HCT116 (cell line): ENCODE data around the gene RBP4. TPM values are rescaled to one million over a fixed set of nuclear protein-coding genes. Genes with fewer than 3 reads are reported as not detected.

ENCODE experiments used
- ATAC-seq: fragments of 200-7000 bp; cut with Tn5 transposase; 2 replicates; pipeline ENCODE4 v1.9.1; 2020; ENCODE audit warnings: mild to moderate bottlenecking, moderate library complexity
- BruUV-seq: library from RNA; stranded (reverse); fragments of 400-500 nt; replicated peaks from 2 replicates; lab custom pipeline; 2021; lab: Mats Ljungman, UMichigan
- CTCF ChIA-PET: fragments of 300-600 bp; sonication (Branson Sonifier 250); formaldehyde crosslinking; loops from one replicate; lab custom pipeline; 2021; ENCODE audit warnings: antibody characterized with exemption; lab: Charles Lee
- POLR2A ChIA-PET: fragments of 300-600, 350-600 bp; sonication (Branson Sonifier 250); formaldehyde crosslinking; loops from one replicate; lab custom pipeline; 2021; ENCODE audit warnings: antibody characterized with exemption; lab: Charles Lee
- RAD21 ChIA-PET, 2 experiments: fragments of 300-600 bp; sonication (Branson Sonifier 250); formaldehyde crosslinking; loops; one replicate each; lab custom pipeline; 2023; ENCODE audit warnings: low total read pairs in 2 of 2; ENCODE audit not compliant: uncharacterized antibody in 2 of 2, unreplicated experiment in 2 of 2, low non-redundant PET in 1 of 2; lab: Charles Lee
- DNase-seq: peaks from one replicate; pipeline ENCODE4 v3.0.0-alpha.2; 2010; ENCODE audit warnings: low read depth, low spot score
- H2AFZ ChIP-seq: fragments of 200-600 bp; shearing (Covaris generic), sonication (generic); 2 replicates; pipeline ENCODE4 v1.6.1; 2017; ENCODE audit warnings: low read depth, mixed run types, mixed read lengths, antibody characterized with exemption, low read length; ENCODE audit not compliant: poor library complexity, severe bottlenecking
- H3K27ac ChIP-seq: 2 replicates; pipeline ENCODE4 v1.5.1; 2012; ENCODE audit warnings: low read depth, low read length
- H3K27me3 ChIP-seq: fragments of 200-600 bp; sonication (generic); 2 replicates; pipeline ENCODE4 v1.6.1; 2016; ENCODE audit warnings: mixed run types, low read length, mixed read lengths; ENCODE audit not compliant: insufficient read depth
- H3K36me3 ChIP-seq, 2 experiments: fragments of 200-500 bp in 1 of 2; fragments of 200-600 bp in 1 of 2; sonication (Bioruptor generic) in 1 of 2; sonication (generic) in 1 of 2; 2 replicates each; pipeline versions ENCODE4 v1.5.1 to v1.6.1; 2014 to 2016; ENCODE audit warnings: low read length in 2 of 2, inconsistent platforms in 1 of 2, mixed read lengths in 1 of 2, mixed run types in 1 of 2; ENCODE audit not compliant: insufficient read depth in 2 of 2, control insufficient read depth in 1 of 2
- H3K4me1 ChIP-seq, 2 experiments: fragments of 200-600 bp in 1 of 2; sonication (generic) in 1 of 2; 2 replicates each; pipeline versions ENCODE4 v1.5.1 to v1.6.1; 2012 to 2017; ENCODE audit warnings: low read length in 2 of 2, inconsistent platforms in 1 of 2, mild to moderate bottlenecking in 1 of 2, mixed read lengths in 1 of 2, mixed run types in 1 of 2, moderate library complexity in 1 of 2; ENCODE audit not compliant: insufficient read depth in 2 of 2, control insufficient read depth in 1 of 2
- H3K4me2 ChIP-seq: fragments of 200-600 bp; sonication (generic); 2 replicates; pipeline ENCODE4 v1.6.1; 2017; ENCODE audit warnings: mixed run types, low read length, mixed read lengths
- H3K4me3 ChIP-seq, 2 experiments: fragments of 200-600 bp in 1 of 2; sonication (generic) in 1 of 2; replicated peaks in 1 of 2; 2 replicates each; pipeline ENCODE4 v1.5.1; 2011 to 2016; ENCODE audit warnings: low read length in 2 of 2, control low read depth in 1 of 2, low read depth in 1 of 2, mild to moderate bottlenecking in 1 of 2, mixed read lengths in 1 of 2, mixed run types in 1 of 2
- H3K79me2 ChIP-seq: fragments of 200-600 bp; sonication (generic); 2 replicates; pipeline ENCODE4 v1.6.1; 2017; ENCODE audit warnings: mild to moderate bottlenecking, mixed run types, low read length, moderate library complexity, mixed read lengths; ENCODE audit not compliant: insufficient read depth
- H3K9ac ChIP-seq: fragments of 200-600 bp; sonication (generic); 2 replicates; pipeline ENCODE4 v1.6.1; 2016; ENCODE audit warnings: low read length, mixed read lengths
- H3K9me2 ChIP-seq: fragments of 200-600 bp; sonication (generic), shearing (Covaris generic); 2 replicates; pipeline ENCODE4 v1.6.1; 2017; ENCODE audit warnings: mixed run types, mild to moderate bottlenecking, moderate library complexity; ENCODE audit not compliant: insufficient read depth
- H3K9me3 ChIP-seq, 2 experiments: fragments of 200-500 bp in 1 of 2; fragments of 200-600 bp in 1 of 2; sonication (Bioruptor generic) in 1 of 2; sonication (generic) in 1 of 2; 2 replicates each; pipeline ENCODE4 v1.6.1; 2014 to 2017; ENCODE audit warnings: low read length in 2 of 2, mixed read lengths in 2 of 2, inconsistent platforms in 1 of 2, low read depth in 1 of 2, mild to moderate bottlenecking in 1 of 2, mixed run types in 1 of 2, moderate library complexity in 1 of 2; ENCODE audit not compliant: control insufficient read depth in 1 of 2, insufficient read depth in 1 of 2
- H4K20me1 ChIP-seq: fragments of 200-600 bp; sonication (generic), shearing (Covaris generic); 2 replicates; pipeline ENCODE4 v1.6.1; 2017; ENCODE audit warnings: mixed run types, mild to moderate bottlenecking, moderate library complexity; ENCODE audit not compliant: insufficient read depth
- CBX3 ChIP-seq: IDR thresholded peaks from 2 replicates; pipeline ENCODE4 v1.6.1; 2012; ENCODE audit warnings: low read depth
- ELF1 ChIP-seq: IDR thresholded peaks from 2 replicates; pipeline ENCODE4 v1.6.1; 2012; ENCODE audit warnings: low read depth, borderline replicate concordance
- EZH2 ChIP-seq: fragments of 200-600 bp; sonication (generic); IDR thresholded peaks from 2 replicates; pipeline ENCODE4 v1.6.1; 2017; ENCODE audit warnings: antibody characterized with exemption, mixed run types
- EZH2phosphoT487 ChIP-seq: fragments of 200-600 bp; IDR thresholded peaks from 2 replicates; pipeline ENCODE4 v1.6.1; 2018; ENCODE audit warnings: antibody characterized with exemption, borderline replicate concordance
- FOSL1 ChIP-seq: IDR thresholded peaks from 2 replicates; pipeline ENCODE4 v1.6.1; 2012; ENCODE audit warnings: low read depth
- JUND ChIP-seq: IDR thresholded peaks from 2 replicates; pipeline ENCODE4 v1.6.1; 2012
- MAX ChIP-seq: IDR thresholded peaks from 2 replicates; pipeline ENCODE4 v1.6.1; 2012
- POLR2A ChIP-seq: IDR thresholded peaks from 2 replicates; pipeline ENCODE4 v1.7.0; 2011; ENCODE audit warnings: borderline replicate concordance; ENCODE audit not compliant: insufficient read depth, insufficient read length; ENCODE audit errors: extremely low read depth
- POLR2AphosphoS5 ChIP-seq: IDR thresholded peaks from 2 replicates; pipeline ENCODE4 v1.6.1; 2011; ENCODE audit warnings: mild to moderate bottlenecking, low read depth, low read length, moderate library complexity
- SP1 ChIP-seq: IDR thresholded peaks from 2 replicates; pipeline ENCODE4 v1.6.1; 2012; ENCODE audit warnings: low read depth
- SRF ChIP-seq: IDR thresholded peaks from 2 replicates; pipeline ENCODE4 v1.6.1; 2012; ENCODE audit warnings: low read depth
- ZBTB33 ChIP-seq: IDR thresholded peaks from 2 replicates; pipeline ENCODE4 v1.6.1; 2011; ENCODE audit warnings: mild to moderate bottlenecking, low read length, moderate library complexity; ENCODE audit not compliant: insufficient replicate concordance; ENCODE audit errors: extremely low read depth
- ZFX ChIP-seq: fragments of 450-650 bp; IDR thresholded peaks from 2 replicates; pipeline ENCODE4 v1.6.1; 2017
- intact Hi-C: fragments of 100-400 bp; cut with micrococcal nuclease; formaldehyde crosslinking; loops from 2 replicates; pipeline ENCODE4 v1.10.0; 2022
- total RNA-seq: library from RNA; stranded (reverse); gene quantifications from one replicate; pipeline ENCODE4 v1.2.1, GENCODE V29; 2021; ENCODE audit not compliant: unreplicated experiment

Gene RBP4
- total RNA-seq, 1 experiment from 2014 or later, result 2.4 TPM

DNA sequence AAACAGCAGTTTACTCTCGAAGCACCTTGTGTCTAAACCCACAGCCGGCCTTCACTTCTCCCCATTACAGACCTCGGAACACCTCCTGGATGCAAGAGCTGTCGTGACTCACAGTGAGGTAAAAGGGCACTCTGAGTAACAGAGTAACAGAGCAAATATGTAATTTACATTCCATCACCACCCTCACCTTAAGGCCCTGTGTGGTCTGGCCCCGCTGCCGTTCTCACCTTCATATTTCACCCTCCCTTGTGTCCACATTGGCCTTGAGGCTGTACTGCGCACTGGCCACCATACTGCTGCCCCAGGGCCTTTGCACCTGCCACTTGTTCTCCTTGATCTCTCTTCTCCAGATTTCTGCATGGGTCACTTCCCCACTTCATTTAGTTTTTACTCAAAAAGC, 21.9 kb downstream of the RBP4 start:
- Histone ChIP-seq H3K27me3 (no peaks in the 10 kb centered on the region), H3K4me2 (peak overlapping the region; percentile 38)
- TF ChIP-seq FOSL1, result peak; percentile 38
- no peak for TF ChIP-seq ELF1
- TF ChIP-seq CBX3, result 0 out of 2 replicates have a peak, but pooled peaks have one; percentile 61
- TF ChIP-seq POLR2AphosphoS5, result no peak
- no peak for TF ChIP-seq ZFX
- peak; percentile 44; the same call in 1 of the 2 replicates for TF ChIP-seq MAX
- no peak for TF ChIP-seq POLR2A
- TF ChIP-seq SRF, result no peak
- TF ChIP-seq, all 23 proteins: peak for 3
- BruUV-seq, result no TSS peak
- H3K36me3 ChIP-seq, result no peaks in the 10 kb centered on the region
- peak overlapping the region; percentile 50 for H2AFZ ChIP-seq
- no peaks in the 10 kb centered on the region for H4K20me1 ChIP-seq
- peak; percentile 89 for ATAC-seq
- peak; percentile 34 for DNase-seq
- peaks cover 6 to 22% of the 10 kb centered on the region in 2 experiments; a peak in 2 of 4 replicates for H3K4me1 ChIP-seq
- H3K9me3 ChIP-seq, result peaks cover 0 to 4% of the 10 kb centered on the region in 2 experiments; a peak in 1 of 4 replicates
- no peak overlapping the region for H3K9ac ChIP-seq
- CTCF ChIA-PET, result no interaction called here
- RAD21 ChIA-PET, result no interaction called here
- intact Hi-C loops, result no loop called here
- H3K9me2 ChIP-seq, result no peaks in the 10 kb centered on the region
- 0 out of 4 replicates have a peak overlapping the region, but pooled peaks of 1 of the 2 experiments have one; percentile 5 for H3K4me3 ChIP-seq
- POLR2A ChIA-PET, result no interaction called here
- H3K79me2 ChIP-seq, result no peaks in the 10 kb centered on the region
- no peak overlapping the region for H3K27ac ChIP-seq

DNA sequence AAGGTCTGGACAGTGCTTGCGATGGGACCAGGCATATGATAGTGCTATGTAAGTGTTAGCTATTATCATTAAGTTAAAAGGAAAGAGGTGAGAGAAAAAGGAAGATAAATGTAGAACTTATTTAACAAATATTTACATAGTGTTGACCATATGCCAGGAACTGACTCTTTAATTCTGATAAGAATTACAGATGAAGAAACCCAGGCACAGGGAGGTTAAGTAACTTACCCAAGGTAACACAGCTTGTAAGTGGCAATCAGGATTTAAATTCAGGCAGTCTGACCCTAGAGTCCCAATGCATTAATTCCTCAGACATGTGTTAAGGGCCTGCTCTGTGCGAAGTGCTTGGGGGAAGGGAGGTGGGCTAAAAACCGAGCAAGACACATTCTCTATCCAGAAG, 23.5 kb downstream of the RBP4 start:
- no peak overlapping the region for H3K27ac ChIP-seq
- H3K79me2 ChIP-seq, result no peaks in the 10 kb centered on the region
- H3K9ac ChIP-seq, result no peak overlapping the region
- intact Hi-C loops, result no loop called here
- no peaks in the 10 kb centered on the region for H3K9me2 ChIP-seq
- TF ChIP-seq POLR2A, result no peak
- TF ChIP-seq EZH2, result no peak
- TF ChIP-seq FOSL1, result no peak
- no peak for TF ChIP-seq CBX3
- TF ChIP-seq JUND, result no peak
- no peak for TF ChIP-seq ZBTB33
- no peak for TF ChIP-seq ELF1
- TF ChIP-seq ZFX, result no peak
- TF ChIP-seq EZH2phosphoT487, result no peak
- no peak for TF ChIP-seq SP1
- RAD21 ChIA-PET, result no interaction called here
- no peaks in the 10 kb centered on the region for H3K27me3 ChIP-seq
- no peaks in the 10 kb centered on the region for H4K20me1 ChIP-seq
- no peak overlapping the region for H3K4me3 ChIP-seq
- H3K4me1 ChIP-seq, result peaks cover 6 to 22% of the 10 kb centered on the region in 2 experiments; a peak in 2 of 4 replicates
- DNase-seq (no peak), ATAC-seq (no peak)
- H2AFZ ChIP-seq, result no peak overlapping the region
- no peak overlapping the region for H3K4me2 ChIP-seq
- CTCF ChIA-PET, result no interaction called here
- H3K9me3 ChIP-seq, result peaks cover 0 to 4% of the 10 kb centered on the region in 2 experiments; a peak in 1 of 4 replicates
- POLR2A ChIA-PET, result no interaction called here
- BruUV-seq, result no TSS peak
- H3K36me3 ChIP-seq, result no peaks in the 10 kb centered on the region
